Central memory CD4-positive, alpha-beta T cell (primary cell): ENCODE measurements around the gene ATP7B.

Experiments
- DNase-seq: peaks from one replicate; pipeline ENCODE4 v3.0.0; 2022

ATP7B gene

DNA sequence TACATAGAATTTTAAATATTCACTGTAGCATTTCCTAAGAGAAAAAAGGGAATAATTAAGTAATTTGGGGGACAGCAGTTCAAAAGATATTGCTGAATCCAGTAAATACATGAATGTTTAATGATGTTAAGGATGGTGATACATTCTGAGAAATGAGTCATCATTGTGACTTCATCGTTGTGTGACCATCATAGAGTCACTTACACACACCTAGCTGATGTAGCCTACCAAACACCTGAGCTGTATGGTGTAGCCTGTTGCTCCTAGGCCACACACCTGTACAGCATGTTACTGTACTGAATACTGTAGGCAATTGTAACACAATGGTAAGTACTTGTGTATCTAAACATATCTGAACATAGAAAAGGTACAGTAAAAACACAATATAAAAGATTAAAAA, 34.8 kb downstream of the ATP7B start:
- no peak for DNase-seq

DNA sequence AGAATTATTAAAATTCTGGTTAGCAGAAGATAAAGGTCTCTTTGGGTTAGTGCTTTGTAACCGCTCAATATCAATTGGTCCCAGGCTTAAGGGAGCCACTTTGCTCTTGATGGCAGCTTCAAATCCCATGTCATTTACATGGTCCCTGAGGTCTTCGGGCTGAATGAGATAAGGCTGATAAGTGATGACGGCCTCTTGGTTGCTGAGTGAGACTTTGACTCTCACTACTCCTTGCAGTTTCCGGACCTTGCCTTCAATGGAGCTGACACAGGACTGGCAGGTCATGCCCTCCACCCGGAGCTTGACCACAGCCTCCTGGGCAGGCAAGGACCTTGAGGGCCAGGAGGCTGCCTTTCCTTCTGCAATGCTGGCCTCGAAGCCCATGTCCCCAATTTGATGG, 36.8 kb downstream of the ATP7B start:
- no peak for DNase-seq

GRCh38 chr13:51971520-51972426, 39.5 kb downstream of the ATP7B start:
- DNase-seq, result no peak

DNA sequence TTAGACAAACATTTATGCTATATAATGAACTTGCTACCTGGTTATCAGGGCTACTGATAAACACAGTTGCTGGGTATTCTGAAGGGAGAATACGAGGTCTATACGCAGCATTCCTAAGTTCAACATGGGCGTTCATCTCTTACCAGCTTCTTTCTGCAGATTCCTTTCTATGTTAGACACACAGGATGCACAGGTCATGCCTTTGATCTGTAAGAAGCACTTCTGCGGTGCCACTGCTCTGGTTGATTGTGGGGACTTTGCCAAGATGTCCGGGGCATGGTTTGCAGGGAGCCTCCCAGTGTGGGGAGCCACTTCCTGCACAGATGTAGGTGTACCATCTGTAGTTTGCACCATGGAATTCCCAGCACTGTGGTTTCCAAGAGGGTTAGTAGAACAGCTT, 40.9 kb downstream of the ATP7B start:
- DNase-seq, result peak; percentile 20

- no peak for DNase-seq
These were observed 43.5 kb downstream of the ATP7B start for GRCh38 chr13:51967482-51968446.

DNA sequence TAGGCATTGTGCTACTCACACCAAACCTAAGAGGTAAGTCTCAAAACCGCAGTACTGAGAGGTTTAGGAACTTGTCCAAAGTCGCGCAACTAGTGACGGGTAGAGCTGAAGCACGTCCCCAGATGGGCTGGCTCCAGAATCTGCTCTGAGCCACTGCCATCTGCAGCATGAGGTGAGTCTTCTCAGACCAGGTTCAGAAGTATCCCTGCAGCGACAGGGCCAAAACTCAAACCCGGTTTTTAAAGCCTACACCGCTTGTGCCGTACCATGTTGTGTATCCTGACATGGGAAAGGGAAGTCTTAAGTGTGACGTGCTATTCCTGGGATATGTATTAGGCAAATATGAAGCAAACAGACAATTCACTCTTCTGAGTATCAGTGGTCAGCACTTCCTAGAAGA, 45.1 kb downstream of the ATP7B start:
- DNase-seq, result no peak

DNA sequence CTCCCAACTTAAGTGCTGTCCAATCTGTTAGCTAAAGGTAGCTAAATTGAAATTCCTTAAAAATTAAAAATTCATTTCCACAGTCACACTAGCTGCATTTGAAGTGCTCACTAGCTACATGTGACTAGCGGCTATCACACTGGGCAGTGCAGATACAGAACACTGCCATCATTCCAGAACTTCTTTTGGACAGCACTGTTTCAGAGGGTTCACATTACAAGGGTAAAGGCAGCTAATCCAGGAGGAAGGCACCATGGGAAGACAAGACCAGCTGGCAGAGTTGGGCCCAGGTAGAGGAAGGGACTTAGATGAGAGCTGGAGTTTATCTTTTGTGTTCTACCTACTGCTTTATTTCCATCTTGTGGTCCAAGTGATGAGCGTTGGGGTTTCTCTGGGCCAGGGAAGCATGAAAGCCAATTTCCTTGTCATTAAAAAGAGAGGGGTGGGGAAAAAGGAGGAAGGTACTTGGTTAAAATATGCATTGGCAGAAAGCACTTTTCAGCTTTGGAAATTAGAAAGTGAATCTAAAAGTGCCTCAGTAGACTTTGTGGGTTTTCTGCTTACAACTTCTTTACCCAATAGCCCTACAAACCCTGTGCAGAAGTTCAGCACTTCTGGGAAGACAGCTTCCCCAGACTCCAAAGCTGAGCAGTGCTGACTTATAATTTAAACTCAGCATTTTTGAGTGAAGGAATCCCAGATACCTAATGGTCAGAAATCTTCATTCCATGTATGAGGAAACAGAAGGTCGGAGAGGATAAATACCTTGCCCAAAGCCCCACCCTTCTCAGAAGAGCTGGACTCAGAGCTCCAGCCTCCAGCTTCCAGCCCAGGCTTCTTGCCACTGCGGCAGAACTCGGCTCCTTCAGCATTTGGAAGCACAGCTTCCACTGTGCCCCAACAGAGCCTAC, 49.5 kb downstream of the ATP7B start:
- no peak for DNase-seq

- no peak for DNase-seq
These were observed 50.5 kb downstream of the ATP7B start for GRCh38 chr13:51960766-51961165.

DNA sequence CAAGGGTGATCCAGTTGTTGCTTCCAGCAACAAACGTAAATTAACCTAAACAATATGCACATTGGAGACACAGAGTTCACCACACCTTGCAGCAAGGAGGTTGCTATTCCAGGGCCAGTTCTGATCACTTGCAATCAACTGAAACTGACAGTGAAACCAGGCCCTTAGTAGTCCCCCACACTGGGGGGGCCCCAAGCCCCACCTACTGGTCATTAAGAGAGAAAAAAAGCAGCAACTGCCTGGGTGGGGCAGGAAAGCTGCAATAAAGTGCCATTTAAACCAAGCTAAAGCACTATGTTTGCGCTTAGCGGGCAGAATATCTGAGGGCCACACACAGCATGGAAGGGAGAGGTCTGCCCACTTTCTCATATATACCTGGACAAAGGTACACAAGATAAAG, 51.5 kb downstream of the ATP7B start:
- no peak for DNase-seq

DNA sequence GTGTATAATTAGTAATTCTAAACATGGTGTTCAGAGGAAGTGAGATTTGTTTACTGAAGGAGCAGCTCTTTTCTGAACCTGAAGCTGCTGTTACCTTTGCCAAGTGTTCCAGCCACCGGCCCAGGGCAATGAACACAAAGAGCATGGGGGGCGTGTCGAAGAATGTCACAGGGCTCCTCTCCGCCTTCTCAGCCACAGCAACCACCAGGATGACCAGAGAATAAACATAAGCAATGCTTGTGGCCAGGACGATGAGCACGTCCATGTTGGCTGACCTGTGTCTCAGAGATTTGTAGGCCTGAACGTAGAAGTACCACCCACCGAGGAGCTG, 53.1 kb downstream of the ATP7B start:
- no peak for DNase-seq

DNA sequence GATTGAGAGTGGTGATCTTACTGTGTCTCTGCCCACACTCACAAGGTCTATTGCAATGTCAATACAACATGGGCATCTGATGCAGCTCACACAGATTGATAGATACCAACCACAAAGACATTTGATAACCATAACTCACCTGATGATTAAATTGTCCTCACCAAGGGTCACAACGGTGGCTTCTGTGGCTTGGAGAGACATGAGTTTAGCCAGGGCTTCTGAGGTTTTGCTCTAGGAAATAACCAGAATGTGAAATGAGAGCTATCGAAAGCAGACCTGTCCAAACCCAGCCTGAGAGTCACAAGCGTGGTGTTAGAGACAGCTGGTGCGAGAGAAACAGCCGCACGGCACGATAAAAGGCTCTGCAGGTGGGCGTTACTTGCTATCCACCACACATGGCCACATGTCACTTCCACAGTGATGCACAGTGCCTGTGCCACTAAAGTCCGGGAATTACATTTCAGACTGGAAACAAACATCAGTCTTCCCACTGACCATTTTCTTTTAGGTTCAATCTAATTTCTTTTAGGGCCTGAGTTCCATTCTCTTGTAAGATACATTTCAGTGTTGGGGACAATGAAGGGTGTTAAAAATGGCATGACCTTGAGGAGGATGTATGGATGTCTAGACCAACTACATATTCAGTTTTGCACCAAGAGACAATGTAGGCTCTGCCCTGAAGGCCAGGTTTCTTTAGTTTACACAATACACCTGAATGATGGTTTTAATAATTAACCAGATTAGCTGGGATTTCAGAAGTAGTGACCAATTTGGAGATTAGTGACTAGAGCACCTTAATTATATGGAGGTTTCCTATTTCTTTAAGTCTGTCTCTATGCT, 53.7 kb downstream of the ATP7B start:
- DNase-seq, result no peak

GRCh38 chr13:51956717-51957116, 54.5 kb downstream of the ATP7B start:
- DNase-seq, result no peak

- no peak for DNase-seq
These were observed 55.2 kb downstream of the ATP7B start for GRCh38 chr13:51955816-51956603.

DNA sequence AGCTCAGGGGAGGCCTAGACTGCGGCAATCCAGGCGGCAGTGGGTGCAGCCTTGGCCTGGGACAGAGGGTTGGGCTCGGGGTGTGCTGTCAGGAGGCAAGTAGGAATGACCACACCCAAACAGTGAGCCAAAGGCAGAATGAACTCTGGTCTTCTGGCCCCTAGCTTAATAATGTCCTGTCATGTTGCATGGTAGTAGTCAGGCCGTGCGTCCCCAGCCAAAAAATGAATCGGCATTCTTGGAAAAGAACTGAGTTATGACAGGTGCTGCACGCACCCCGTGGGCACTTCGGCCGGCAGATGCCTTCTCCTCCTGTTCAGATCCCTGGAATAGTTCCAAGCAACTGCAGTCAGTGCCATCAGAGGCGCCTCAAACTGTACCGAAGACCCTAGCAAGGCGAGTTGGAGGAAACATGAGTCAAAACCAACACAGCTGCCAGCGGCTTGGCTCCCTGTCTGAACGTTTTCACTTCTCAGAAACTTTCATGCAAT, 55.9 kb downstream of the ATP7B start:
- no peak for DNase-seq

GRCh38 chr13:51953347-51954195, 57.7 kb downstream of the ATP7B start:
- peak; percentile 29 for DNase-seq

- DNase-seq, result peak; percentile 58
These were observed 60.5 kb downstream of the ATP7B start for GRCh38 chr13:51950722-51951121.

DNA sequence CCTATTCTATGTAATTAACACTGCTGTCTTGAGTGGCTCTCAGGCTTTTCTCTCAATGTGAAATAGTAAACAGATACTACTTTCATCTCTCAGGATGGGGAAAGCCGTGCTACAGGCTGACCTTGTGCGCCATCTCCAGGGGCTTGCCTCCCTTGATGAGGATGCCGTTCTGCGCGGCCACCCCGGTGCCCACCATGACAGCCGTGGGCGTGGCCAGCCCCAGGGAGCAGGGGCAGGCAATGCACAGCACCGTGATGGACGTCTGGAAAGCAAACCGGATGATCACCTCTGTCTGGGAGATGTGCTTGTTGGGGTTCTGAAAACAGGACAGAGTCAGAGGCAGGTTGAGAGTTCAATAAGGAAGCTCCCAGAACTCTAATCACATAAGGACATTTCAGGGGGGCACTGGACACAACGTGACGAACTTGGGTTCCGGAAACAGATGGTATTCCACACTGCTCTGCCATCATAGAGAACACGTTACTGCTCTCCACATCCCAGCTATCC, 65.0 kb downstream of the ATP7B start:
- DNase-seq, result no peak

GRCh38 chr13:51945149-51945548, 66.1 kb downstream of the ATP7B start:
- no peak for DNase-seq

DNA sequence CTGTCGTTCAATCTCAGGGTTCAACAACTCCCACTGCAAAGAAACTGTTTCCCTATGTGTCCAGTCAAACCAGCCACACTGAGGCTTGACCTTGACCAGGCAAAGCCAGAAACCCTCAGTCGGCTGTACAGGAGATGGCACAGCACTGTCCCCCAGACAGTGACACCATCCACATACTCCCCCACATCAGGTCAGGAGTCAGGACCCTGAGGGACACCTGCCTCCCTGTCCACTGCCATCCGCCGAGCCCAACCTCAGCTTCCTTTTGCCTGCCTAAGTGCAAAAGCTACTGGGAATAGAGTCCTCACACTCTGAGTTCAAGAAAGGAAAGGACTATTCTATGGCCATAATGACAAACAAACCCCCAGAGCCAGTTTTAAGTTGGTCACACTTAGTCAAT, 66.8 kb downstream of the ATP7B start:
- no peak for DNase-seq

DNA sequence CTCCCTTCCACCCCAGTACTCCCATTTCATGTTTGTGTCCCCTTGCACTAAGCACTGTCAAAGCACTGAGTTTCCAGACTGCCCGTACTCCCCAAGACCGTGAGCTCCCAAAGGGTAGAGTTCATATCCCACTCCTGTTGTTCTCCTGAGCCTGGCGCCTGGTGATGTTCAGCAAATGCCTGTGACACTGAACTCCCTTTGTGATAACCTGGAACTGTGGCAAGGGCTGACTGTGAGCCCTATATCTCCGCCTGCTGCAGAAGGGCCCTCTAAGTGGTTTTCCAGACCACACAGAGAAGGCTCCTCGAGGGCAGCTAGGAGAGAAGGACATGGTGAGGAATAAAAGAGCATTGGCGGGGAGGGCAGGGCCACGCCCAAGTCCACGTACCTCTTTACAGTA, 67.5 kb downstream of the ATP7B start:
- DNase-seq, result no peak
